HG03139 (cell line): ENCODE data around the gene URI1.

Experiments
- ATAC-seq: cut with Tn5 transposase; IDR thresholded peaks from one replicate; pipeline ENCODE4 v1.9.1; 2021; ENCODE audit not compliant: unreplicated experiment

Gene URI1

GRCh38 chr19:29969891-29970290, 27.9 kb downstream of the URI1 start:
- no peak for ATAC-seq

- no peak for ATAC-seq
These were observed 29.0 kb downstream of the URI1 start for GRCh38 chr19:29971002-29971401.

- ATAC-seq: no peak
These were observed 29.6 kb downstream of the URI1 start for GRCh38 chr19:29971648-29972047.

- ATAC-seq: no peak
These were observed 32.7 kb downstream of the URI1 start for GRCh38 chr19:29974701-29975100.

GRCh38 chr19:29976151-29976943, 34.3 kb downstream of the URI1 start:
- no peak for ATAC-seq

GRCh38 chr19:29978080-29978479, 36.0 kb downstream of the URI1 start:
- no peak for ATAC-seq

- no peak for ATAC-seq
These were observed 41.5 kb downstream of the URI1 start for GRCh38 chr19:29983568-29983967.

GRCh38 chr19:29985196-29985595, 43.2 kb downstream of the URI1 start:
- no peak for ATAC-seq

GRCh38 chr19:29988351-29988750, 46.3 kb downstream of the URI1 start:
- ATAC-seq: no peak

- no peak for ATAC-seq
These were observed 50.3 kb downstream of the URI1 start for GRCh38 chr19:29992233-29992867.

- no peak for ATAC-seq
These were observed 57.5 kb downstream of the URI1 start for GRCh38 chr19:29999490-29999889.

GRCh38 chr19:30000862-30001261, 58.8 kb downstream of the URI1 start:
- ATAC-seq: no peak

GRCh38 chr19:30001301-30001700, 59.3 kb downstream of the URI1 start:
- ATAC-seq: no peak

GRCh38 chr19:30001791-30002190, 59.8 kb downstream of the URI1 start:
- ATAC-seq: no peak

GRCh38 chr19:30003866-30004265, 61.8 kb downstream of the URI1 start:
- ATAC-seq: no peak

- no peak for ATAC-seq
These were observed 62.4 kb downstream of the URI1 start for GRCh38 chr19:30004403-30004802.

GRCh38 chr19:30006207-30006606, 64.2 kb downstream of the URI1 start:
- no peak for ATAC-seq

GRCh38 chr19:30008169-30008568, 66.1 kb downstream of the URI1 start:
- no peak for ATAC-seq

- no peak for ATAC-seq
These were observed 67.0 kb downstream of the URI1 start for GRCh38 chr19:30009013-30009412.

GRCh38 chr19:30011051-30011578, 69.1 kb downstream of the URI1 start:
- no peak for ATAC-seq

GRCh38 chr19:30014770-30015169, 72.7 kb downstream of the URI1 start:
- no peak for ATAC-seq

- no peak for ATAC-seq
These were observed 75.1 kb downstream of the URI1 start for GRCh38 chr19:30017172-30017571.
